Anterior cingulate cortex (tissue), 58 donors: Measurements from ENCODE around the gene PLEKHF1.
"Not testable (repeated sequence)": the region's sequence is repeated elsewhere in the genome, so short reads cannot be mapped to it uniquely, and the experiment has no call there.

Experiments
- DNase-seq, 58 donors: peaks; one replicate each; lab custom pipeline; 2025; lab: John Stamatoyannopoulos, UW

The PLEKHF1 gene, protein sequence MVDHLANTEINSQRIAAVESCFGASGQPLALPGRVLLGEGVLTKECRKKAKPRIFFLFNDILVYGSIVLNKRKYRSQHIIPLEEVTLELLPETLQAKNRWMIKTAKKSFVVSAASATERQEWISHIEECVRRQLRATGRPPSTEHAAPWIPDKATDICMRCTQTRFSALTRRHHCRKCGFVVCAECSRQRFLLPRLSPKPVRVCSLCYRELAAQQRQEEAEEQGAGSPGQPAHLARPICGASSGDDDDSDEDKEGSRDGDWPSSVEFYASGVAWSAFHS

DNA sequence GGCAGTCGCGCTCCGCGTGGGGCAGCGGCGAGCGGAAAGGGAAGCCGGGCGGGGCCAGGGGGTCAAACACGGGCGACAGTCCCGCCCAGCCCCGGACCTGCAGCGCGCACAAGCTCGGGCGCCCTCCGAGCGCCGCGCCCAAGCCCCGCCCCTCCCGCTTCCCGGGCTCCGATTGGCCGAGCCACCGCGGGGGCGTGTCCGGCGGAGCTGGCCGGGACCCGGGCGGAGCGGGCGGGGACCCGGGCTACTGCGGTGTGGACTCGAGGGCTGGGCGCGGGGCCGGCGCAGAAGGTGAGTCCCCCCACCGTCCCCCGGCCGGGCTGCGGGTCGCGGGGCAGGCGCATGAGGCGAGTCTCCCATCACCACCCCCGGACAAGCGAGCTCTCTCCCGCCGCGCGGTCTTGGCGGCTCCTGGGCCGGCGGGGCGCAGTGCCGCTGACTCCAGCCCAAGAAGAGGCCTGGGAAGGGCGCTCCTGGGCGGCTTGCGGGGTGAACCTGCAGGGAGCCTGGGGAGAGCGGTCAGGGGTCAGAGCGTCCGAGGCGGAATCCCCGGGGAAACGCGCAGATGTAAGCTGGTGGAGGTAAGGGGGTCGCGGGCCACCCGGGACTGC is at the start of gene PLEKHF1:
Gene PLEKHF1 (plus strand): TSS at position 247 of the 611 bp plus-strand sequence. CDS start 8,379 bp downstream, outside the sequence.
- DNase-seq: peak in 54 of 58 donors; percentile 51 to 91 (median 80)

DNA sequence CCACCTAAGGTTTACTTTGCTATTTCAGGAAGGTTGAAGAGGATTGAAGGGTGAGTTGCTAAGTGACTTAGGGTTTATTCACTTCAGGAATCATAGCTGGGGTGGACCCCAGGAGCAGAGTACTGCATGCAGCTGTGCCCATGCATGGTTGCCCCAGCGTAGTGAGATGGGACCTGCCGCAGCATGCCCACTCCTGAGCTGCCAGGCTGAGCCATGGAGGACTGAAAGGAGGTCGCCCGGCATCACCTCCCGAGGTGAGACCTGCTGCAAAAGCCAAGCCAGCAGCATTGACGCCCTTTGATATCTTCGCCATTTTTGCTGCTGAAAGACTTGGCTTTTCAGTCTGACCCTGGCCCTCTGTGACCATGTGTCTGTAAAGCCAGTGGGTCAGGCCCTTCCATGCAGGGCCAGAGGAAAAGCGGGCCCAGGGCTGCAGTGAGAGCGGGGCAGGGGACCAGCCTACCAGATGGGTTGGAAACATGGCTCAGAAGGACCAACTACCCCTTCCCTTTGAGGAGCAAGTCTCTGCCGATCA is 49.3 kb upstream of the PLEKHF1 start:
- no peak for DNase-seq

DNA sequence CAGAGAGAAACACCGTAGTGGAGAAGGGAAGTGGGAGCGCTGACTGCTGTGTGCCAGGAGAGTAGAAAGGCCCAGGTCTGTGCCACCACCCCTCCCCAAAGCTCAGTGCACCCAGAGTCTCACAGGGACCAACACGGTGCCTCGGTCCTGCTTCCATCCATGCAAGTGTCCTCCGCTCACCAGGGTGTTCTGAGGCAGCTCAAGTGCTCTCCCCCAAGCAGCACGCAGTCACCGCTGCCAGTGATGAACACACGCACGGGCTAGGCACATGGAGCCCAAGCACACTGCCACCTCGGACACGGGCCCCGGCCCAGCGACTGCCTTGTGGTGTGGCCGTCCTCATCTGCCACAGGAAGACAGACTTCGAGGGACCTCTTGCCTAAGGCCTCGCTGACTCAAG is 48.7 kb upstream of the PLEKHF1 start:
- DNase-seq: no peak

DNA sequence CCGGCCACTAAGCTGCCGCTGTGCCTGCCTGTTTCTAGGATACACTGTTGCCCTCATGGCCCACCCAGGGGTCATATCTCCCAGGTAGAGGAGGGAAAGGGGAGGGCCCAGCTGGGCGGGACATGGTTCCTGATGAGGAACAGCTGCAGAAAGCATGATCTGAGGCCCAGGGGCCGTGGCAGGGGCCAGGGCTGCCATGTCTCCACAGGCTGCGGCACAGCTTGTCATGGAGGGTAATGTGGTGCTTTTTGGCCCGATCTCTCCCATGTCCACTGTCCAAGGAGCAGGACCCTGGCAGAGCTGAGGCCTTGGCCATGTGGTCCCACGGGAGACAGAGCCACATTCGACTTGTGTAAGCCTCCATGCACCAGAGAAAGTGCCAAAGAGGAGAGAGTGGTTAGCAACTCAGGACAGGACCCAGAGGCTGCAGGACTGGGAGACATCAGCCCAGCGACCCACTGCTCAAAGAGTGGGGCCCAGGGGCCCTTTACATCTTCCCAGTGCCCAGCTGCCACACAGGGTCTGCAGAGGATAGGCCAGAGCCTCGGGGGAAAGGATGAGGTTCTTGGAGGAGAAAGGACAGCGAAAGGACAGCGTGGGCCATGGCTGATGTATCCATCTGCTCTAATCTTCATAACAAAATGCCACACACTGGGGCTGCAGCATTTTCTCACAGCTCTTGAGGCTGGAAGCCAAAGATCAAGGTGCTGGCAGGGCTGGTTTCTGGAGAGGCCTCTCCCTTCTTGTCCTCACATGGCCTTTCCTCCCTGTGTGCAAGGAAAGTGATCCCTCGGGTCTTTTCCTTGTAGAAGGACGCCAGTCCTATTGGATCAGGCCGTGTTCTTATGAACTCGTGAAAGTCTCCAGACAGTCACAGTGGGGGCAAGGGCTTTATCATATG is 47.6 kb upstream of the PLEKHF1 start:
- no peak for DNase-seq

DNA sequence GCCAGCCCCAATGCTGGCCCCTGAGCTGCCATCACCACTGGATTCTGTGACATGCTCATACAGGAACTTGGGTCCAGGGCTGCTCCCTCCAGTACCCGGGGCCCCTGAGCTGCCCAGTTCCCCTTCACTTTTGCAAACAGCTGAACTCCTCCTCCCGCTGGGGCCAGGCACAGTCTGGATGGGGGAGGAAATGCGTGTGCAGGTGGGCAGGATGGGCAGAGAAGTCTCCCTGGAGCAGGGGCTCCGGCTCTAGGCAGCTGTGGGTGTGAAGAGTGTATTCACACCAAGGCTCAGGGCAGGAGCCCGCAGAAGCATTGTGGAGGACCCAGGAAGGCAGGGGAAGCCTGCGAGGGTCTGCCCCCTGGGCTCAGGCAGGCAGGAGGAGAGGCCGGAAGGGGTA is 46.8 kb upstream of the PLEKHF1 start:
- DNase-seq: no peak

DNA sequence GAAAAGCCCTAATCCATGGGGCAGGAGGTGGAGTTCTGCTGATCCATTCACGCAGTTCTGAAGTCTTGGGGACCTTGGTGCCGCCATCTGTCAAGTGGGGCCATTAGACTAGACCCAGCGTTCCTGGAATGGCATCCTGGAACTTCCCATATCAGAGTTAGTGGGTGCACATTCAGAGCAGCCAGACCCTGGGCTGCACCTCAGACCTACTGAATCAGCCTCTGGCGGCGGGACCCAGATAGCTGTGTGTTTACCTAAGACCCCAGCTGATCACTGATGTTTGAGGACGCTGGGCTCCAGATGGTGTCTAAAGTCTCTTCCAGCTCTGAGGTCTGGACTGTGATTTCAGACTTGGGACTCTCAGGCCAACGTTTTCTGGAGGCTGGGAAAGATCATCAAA is 46.4 kb upstream of the PLEKHF1 start:
- no peak for DNase-seq

DNA sequence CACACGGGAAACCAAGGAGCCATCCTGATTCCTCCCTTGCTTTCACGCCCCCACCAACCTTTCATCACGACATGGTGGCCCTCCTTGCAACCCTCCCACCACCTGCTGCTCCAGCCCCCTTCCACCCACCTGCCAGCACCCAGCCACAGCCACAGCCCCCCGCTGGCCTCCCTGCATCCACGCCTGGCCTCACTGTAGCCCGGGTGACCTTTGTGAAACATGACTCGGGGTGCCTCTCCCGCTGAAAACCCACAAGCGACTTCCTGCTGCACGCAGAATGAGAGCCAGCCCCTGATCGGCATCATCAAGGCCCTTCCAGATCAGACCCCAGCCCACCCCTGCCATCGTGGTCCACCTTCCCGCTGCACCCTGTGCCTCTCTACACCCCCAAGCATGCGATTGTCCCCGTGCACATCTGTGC is 44.3 kb upstream of the PLEKHF1 start:
- no peak for DNase-seq

DNA sequence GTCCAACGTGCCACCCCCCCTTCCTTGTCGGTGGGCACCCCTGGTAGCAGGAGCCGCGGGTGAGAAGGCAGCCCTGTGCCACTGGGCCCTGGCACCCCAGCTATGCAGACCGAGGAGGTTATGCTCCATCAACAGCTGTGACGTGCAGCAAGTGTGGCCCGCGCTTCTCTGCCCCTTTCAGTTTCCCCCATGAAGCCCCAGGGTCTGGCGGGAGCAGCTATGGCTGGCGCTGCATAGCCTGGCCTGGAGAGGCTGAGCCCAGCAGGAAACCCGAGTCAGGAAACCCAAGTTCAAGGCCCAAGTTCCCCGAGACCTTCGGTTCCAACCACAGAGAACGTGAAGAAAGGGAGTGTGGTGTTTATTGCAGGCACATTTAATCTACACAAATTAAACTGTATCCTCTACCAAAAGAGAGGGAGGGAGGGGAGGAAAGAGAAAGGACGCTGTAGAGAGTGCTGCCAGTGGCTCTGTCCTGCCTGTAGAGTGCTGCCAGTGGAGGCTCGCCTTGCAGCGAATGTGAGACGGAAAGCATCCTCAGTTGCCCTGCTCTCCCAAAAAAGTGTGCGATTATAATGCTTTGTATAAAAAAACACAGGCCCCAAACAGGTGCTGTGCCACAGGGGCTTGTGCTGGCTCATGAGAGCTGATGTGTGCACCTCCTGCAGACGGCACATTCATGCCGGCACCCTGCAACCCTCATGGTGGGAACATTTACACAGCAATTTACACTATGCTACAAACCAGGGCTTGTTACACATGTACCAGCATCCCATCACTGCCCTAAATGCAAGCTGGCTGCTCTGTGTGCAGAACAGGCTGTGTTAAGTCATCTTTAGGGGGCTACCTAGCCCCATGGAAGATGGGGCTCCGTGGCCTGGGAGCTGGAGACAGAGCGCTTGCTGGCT is 42.8 kb upstream of the PLEKHF1 start:
- peak in 4 of 58 donors; percentile 3 to 42 (median 6) for DNase-seq

DNA sequence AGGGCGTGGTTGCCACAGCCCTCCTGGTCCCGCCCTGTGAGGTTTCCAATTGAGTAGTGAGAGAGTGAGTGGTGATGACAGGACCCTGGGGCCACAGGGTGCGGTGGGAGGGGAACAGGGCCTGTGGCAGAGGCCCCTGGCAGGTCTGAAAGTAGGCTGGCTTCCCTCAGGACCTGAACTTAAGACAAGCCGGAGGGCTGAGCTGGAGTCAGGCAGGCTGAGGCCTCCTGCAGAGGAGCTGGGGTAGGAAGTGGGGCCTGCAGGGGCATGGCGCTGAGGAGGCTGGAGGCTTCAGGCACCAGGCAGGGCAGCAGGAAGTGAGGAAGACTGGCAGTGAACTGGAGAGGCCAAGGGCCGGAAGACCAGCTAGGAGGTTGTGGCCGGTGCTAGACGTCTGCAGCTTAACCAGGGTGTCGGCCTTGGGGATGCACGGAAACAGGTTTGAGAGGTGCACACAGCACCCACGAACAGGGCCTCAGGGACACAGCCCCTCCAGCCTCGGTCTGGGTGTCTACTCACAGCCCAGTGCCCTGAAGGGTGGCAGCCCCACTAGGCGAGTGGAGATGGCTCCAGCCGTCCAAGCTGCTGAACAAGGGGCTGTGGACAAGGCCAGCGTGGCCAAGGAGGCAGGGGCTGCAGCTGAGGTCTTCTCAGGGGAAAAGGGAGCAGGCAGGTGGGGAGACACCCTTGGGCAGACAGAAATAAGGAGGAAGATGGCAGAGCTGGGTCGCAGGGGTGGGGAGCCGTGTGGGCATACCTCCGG is 41.4 kb upstream of the PLEKHF1 start:
- DNase-seq: no peak

DNA sequence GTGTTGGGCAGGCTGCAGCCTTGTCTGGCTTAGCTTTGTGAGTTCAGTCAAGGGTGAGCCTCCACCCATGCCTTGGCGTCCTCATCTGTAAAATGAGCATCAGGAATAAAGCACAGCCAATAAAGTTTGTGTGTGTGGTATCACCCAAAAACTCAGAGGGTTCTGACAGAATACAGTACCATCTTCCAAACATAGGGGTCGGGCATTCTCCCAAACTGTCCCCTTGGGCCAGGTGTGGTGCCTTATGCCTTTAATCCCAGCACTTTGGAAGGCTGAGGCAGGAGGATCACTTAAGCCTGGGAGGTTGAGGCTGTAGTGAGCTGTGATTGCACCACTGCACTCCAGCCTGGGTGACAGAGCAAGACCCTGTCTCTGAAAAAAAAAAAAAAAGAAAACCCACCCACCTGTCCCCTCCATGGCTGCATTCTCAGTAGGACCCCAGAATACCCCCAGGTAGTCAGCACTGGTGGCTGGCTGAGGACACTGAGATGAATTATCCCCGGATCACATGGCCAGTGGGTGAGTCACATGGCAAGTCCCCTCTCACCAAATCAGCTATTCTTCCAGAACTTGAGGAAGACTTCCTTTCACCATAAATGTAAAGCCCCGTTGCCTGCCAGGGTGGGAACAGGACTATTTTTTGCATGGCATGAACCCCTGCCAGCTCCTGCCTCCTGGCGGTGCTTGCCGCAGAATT is 40.6 kb upstream of the PLEKHF1 start:
- no peak for DNase-seq

DNA sequence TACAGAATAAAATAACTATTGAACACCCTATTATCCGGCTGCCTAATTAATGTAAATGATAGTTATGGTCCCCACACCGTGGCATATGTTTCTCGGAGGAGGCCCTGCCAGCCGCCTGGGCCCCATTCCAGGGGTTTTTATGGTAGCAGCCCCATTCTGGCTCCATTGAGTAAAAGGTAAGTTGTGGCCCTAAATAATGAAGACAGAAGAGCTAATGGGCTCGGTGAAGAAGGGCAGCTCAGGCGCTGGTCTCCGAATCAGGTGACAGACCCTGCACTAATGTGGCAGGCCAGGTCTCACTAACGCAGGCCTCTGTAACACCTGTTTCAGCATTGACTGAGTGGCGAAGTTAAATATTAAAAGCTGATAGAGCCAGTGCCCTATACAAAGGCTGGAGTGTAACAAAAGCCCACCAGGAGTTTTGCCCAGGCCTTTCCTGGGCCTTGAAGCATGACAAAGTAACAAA is 40.0 kb upstream of the PLEKHF1 start:
- DNase-seq: no peak

DNA sequence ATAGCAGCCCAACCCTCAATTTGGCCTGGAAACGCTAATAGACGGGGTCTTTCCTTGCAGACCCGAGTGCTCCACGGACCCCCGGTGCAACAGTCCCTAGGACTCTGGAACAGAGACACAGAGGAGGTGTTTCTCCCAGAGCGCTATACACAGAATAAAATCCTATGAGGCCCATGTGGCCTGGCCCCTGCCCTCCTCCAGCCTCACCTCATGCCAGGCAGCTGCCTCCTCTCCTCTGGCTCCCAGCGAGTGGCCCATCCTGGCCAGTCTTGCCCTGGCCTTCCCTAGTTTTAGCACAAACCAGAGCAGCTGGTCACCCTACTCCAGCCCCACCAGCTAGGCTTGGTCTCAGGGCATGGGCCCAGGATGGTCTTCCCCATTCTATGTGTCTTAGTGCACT is 38.9 kb upstream of the PLEKHF1 start:
- DNase-seq: no peak

DNA sequence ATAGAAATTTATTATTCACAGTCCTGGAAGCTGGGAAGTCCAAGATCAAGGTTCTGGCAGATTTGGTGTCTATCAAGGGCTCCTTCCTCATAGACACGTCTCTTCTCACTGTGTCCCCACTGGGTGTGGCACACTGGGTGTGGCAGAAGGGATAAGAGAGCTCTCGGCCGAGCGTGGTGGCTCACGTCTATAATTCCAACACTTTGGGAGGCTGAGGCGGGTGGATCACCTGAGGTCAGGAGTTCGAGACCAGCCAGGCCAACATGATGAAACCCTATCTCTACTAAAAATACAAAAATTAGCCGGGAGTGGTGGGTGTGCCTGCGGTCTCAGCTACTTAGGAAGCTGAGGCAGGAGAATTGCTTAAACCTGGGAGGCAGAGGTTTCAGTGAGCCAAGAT is 38.4 kb upstream of the PLEKHF1 start:
- DNase-seq: not testable (repeated sequence)

DNA sequence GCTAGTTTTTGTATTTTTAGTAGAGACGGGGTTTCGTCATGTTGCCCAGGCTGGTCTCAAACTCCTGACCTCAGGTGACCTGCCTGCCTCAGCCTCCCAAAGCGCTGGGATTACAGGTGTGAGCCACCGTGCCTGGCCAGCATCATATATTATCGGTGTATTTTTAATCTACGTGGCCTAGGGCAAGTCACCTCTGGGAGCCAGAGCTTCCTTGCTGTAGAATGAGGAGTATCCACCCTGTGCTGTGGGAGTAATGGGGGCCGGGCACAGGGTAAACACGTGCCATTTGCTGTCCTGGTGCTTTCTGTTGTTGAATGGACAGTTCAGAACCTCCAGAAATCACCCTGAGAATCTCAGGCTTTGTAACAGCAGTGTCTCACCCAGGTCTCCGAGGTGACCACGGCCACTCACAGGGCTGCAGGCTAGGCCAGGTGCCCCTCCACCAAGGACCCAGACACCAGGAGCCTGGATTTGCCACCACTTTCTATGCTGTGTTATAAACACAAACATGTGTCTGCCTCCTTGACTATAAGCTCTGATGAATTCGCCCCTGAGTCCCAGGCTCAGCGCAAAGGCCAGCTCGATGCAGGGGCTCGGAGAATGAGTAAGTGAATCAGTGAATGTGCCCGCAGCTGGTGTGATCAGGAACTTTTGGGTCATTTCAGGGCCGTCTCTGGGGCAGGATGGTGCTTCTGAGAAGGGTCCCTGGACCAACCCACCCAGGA is 36.4 kb upstream of the PLEKHF1 start:
- no peak for DNase-seq

DNA sequence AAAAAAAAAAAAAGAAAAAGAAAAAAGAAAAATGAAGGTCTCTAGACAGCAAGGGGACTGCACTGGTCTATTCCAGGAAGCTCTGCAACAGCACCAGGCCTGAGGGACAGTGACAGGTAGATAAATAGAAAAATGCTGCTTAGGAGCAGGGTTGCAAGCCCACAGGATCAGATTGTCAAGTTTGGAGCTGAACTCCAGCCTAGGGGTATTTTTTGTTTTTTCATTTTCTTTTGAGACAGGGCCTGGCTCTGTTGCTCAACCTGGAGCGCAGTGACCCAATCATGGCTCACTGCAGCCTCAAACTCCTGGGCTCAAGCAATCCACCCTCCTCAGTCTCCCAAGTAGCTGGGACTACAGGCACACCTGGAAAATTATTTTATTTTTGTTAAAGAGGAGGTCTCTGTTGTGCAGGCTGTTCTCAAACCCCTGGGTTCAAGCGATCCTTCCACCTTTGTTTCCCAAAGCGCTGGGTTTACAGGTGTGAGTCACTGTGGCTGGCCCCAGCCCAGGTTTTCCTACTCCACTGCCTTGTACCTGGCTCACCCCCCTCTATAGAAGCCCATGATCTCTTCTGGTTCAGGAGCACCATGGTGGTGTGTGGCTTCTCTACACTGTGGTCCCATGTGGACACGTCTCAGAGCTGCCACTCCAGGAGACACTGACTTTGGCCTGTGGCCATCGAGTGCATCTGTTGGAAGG is 35.3 kb upstream of the PLEKHF1 start:
- DNase-seq: no peak

DNA sequence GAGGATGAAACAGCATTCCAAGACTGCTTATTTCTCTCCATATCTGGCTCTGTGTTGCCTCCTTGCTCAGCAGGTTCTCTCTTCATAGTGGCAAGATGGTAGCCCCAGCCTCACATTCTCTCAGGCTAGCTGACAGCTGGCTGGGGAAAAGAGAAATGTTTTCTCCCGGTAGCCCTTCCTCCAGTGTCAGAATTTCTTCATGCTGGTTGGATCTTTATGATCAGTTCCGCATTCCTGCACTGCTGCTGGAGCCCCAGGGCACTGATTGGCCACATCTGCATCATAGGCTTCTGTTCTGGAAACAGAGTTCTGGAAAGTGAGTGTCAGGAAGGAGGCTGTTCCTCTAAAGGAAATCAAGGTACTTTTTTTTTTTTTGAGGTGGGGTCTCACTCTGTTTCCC is 34.6 kb upstream of the PLEKHF1 start:
- DNase-seq: no peak

DNA sequence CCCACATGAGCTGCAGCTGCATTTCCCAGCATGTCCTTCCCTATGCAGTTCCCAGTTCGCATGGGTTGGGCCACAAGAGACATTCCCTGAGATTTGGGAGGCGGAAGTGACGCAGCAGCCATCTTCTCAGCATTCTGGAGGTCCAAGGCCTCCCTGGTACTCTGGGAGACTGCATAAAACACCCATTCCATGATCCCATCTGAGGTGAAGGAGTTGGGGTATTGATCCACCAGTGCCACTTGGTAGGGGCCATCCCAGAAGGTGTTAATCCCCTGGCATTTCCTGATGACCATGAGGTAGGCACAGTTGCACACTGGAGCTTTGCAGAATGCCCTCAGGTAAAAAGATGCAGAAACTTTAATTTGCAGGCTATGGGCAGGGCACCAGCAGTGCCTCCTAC is 33.8 kb upstream of the PLEKHF1 start:
- no peak for DNase-seq
